HG02981 (cell line): ENCODE results near the gene ERBB3.
A peak's percentile ranks its signal among the peaks of the same experiment; 100 is the strongest.
"Not testable (repeated sequence)": the region's sequence is repeated elsewhere in the genome, so short reads cannot be mapped to it uniquely, and the experiment has no call there.

Experiments used
- ATAC-seq: cut with Tn5 transposase; IDR thresholded peaks from one replicate; pipeline ENCODE4 v1.9.1; 2021; ENCODE audit warnings: mild to moderate bottlenecking, moderate library complexity; ENCODE audit not compliant: unreplicated experiment

The ERBB3 gene

GRCh38 chr12:56079723-56080555 lies at the start of gene ERBB3:
Gene ERBB3, plus strand, starts transcription at chr12:56080165. Its CDS starts 136 bp downstream, at chr12:56080301.
- ATAC-seq: no peak

GRCh38 chr12:56031987-56032386 lies 48.0 kb upstream of the ERBB3 start:
- ATAC-seq: no peak

DNA sequence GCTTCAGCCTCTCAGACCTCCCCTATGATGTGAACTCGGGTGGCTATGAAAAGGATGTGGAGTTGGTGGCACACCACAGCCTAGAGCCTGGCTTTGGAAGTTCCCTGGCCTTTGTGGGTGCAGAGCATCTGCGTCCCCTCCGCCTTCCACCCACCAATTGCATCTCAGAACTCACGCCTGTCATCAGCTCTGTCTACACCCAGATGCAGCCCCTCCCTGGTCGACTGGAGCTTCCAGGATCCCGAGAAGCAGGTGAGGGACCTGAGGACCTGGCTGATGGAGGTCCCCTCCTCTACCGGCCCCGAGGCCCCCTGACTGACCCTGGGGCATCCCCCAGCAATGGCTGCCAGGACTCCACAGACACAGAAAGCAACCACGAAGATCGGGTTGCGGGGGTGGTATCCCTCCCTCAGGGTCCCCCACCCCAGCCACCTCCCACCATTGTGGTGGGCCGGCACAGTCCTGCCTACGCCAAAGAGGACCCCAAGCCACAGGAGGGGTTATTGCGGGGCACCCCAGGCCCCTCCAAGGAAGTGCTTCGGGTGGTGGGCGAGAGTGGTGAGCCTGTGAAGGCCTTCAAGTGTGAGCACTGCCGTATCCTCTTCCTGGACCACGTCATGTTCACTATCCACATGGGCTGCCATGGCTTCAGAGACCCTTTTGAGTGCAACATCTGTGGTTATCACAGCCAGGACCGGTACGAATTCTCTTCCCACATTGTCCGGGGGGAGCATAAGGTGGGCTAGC lies 45.2 kb upstream of the ERBB3 start:
- no peak for ATAC-seq

GRCh38 chr12:56037161-56037560 lies 42.8 kb upstream of the ERBB3 start:
- no peak for ATAC-seq

- ATAC-seq: no peak
These were observed 41.8 kb upstream of the ERBB3 start for GRCh38 chr12:56038022-56038655.

- ATAC-seq: no peak
These were observed 39.8 kb upstream of the ERBB3 start for GRCh38 chr12:56040151-56040550.

GRCh38 chr12:56040963-56041551 lies 38.9 kb upstream of the ERBB3 start:
- ATAC-seq: peak; percentile 2

GRCh38 chr12:56041552-56042429 lies 38.2 kb upstream of the ERBB3 start, which contains the start of gene RPS26:
Gene RPS26, plus strand, starts transcription at chr12:56041918. Its CDS starts 249 bp downstream, at chr12:56042167.
- ATAC-seq: peak; percentile 97

- not testable (repeated sequence) for ATAC-seq
These were observed 37.5 kb upstream of the ERBB3 start for GRCh38 chr12:56042430-56042813.

- no peak for ATAC-seq
These were observed 37.1 kb upstream of the ERBB3 start for GRCh38 chr12:56042843-56043242.

- ATAC-seq: no peak
These were observed 33.8 kb upstream of the ERBB3 start for GRCh38 chr12:56046027-56046780.

- no peak for ATAC-seq
These were observed 26.5 kb upstream of the ERBB3 start for GRCh38 chr12:56053407-56053893.

DNA sequence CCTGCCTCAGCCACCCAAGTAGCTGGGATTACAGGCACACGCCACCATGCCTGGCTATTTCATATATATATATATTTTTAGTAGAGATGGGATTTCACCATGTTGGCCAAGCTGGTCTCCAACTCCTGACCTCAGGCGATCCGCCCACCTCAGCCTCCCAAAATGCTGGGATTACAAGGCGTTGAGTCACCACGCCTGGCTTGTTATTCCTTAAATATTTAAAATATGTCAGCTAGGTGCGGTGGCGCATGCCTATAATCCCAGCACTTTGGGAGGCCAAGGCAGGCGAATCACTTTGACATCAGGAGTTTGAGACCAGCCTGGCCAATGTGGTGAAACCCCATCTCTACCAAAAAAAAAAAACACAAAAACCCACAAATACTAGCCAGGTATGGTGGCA lies 20.0 kb upstream of the ERBB3 start:
- not testable (repeated sequence) for ATAC-seq

- ATAC-seq: no peak
These were observed 18.0 kb upstream of the ERBB3 start for GRCh38 chr12:56061982-56062381.

GRCh38 chr12:56062996-56063395 lies 17.0 kb upstream of the ERBB3 start:
- ATAC-seq: no peak

- ATAC-seq: no peak
These were observed 8.3 kb upstream of the ERBB3 start for GRCh38 chr12:56071648-56072047.

GRCh38 chr12:56074396-56074795 lies 5.6 kb upstream of the ERBB3 start:
- ATAC-seq: no peak

DNA sequence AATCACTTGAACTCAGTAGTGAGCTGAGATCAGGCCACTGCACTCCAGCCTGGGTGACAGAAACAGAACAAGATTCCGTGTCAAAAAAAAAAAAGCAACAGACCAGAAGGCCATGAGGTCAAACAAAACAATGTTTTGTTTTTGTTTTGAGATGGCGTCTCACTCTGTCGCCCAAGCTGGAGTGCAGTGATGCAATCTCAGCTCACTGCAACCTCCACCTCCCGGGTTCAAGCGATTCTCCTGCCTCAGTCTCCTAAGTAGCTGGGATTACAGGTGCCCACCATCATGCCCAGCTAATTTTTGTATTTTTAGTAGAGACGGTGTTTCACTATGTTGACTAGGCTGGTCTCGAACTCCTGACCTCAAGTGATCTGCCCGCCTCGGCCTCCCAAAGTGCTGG lies 2.0 kb upstream of the ERBB3 start:
- not testable (repeated sequence) for ATAC-seq

DNA sequence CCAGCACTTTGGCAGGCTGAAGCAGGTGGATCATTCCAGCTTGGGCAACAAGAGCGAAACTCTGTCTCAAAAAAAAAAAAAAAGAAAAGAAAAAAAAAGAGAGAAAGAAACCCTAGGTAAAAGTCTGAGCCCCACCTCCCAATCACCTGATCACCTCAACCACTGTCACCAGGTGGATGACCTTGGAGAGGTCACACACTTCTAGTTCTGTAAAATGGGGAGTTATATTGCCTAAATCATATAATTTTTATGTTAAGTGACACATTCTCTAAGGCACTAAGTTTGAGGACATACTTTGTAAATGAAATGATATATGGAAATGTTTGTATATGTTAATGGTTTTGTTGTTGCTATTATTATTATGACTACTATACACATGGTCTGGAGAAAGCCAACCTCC lies 1.5 kb upstream of the ERBB3 start:
- ATAC-seq: no peak
